AML-193 (cell line): Measurements from ENCODE around the gene BIRC2.

Experiments
- DNase-seq, 2 experiments: peaks; one replicate each; lab custom pipeline; 2025; lab: John Stamatoyannopoulos, UW

Gene BIRC2

DNA sequence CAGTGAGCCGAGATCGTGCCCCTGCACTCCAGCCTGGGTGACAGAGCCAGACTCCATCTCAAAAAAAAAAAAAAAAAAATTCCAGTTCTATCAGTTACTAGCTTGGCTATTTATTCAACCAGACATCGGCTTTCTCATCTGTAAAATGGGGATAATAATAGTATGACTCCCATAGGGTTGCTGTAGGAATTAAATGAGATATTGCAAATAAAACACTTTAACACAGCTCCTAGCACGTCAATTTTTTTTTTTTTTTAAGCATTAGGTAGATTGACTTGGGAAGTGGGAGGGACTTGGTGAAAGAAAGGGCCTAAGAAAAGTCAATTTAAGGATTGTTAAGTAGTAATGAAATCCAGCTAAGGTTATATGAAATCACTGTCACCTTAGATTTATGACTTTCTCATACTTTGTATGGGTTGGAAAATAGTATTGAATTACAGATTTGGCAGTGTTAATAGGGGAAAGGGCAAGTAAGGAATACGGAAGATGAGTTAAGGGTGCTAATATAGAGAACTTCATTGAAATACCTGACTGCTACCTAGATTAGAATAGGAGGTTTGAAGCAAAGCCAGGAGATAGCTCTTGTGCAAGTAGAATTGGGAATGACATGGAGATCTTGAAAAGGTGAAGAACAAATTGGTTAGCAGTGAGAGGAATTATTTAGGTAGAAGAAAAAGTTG is 28.8 kb downstream of the BIRC2 start:
- no peak for DNase-seq

DNA sequence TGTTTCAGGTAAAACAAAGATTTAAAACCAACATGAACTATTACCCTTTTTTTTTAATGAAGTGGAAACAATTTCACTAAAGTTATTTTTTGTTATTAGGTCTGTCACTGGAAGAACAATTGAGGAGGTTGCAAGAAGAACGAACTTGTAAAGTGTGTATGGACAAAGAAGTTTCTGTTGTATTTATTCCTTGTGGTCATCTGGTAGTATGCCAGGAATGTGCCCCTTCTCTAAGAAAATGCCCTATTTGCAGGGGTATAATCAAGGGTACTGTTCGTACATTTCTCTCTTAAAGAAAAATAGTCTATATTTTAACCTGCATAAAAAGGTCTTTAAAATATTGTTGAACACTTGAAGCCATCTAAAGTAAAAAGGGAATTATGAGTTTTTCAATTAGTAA is 30.9 kb downstream of the BIRC2 start:
- no peak for DNase-seq

DNA sequence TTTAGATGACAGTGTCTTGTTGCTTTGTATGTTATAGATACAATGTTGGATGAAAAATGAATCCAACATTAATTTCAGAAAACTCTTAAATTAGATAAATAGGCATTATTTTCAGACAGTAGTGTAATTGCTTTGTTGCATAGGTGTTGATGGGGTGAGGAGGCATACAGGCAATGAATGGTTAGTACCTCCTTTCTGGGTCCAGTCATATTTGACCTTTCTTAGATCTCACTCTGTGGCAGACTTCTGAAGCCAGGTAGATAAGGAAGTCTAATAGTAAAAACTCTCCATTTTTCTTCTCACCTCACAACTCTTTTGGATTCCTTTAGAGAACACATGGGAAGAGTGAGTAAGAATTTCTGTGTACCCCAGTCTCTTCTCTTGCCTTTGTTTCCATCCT is 31.8 kb downstream of the BIRC2 start:
- DNase-seq: no peak

DNA sequence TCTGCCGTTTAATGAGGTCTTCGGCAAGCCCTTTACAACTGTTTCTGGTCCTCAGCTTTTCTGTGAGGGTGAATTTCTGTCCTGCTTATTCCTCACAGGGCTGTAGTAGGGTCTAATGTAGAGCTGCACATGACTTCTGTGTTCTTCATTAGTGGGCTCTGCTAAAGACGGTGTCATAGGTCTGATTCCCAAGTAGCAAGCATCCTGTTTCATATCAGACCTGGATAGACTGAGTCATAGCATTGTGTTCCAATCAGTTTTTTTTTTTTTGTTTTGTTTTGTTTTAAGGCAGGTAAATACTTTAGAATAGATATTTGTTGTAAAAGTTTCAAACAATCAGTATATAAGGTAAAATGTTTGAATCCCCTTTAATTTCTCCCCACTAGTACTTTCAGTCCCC is 35.4 kb downstream of the BIRC2 start:
- DNase-seq: no peak

GRCh38 chr11:102383839-102384238 is 36.8 kb downstream of the BIRC2 start:
- no peak for DNase-seq

- no peak for DNase-seq
These were observed 37.5 kb downstream of the BIRC2 start for GRCh38 chr11:102384419-102385079.

- DNase-seq: no peak
These were observed 38.3 kb downstream of the BIRC2 start for GRCh38 chr11:102385085-102386007.

GRCh38 chr11:102386136-102386734 is 39.2 kb downstream of the BIRC2 start:
- no peak for DNase-seq

DNA sequence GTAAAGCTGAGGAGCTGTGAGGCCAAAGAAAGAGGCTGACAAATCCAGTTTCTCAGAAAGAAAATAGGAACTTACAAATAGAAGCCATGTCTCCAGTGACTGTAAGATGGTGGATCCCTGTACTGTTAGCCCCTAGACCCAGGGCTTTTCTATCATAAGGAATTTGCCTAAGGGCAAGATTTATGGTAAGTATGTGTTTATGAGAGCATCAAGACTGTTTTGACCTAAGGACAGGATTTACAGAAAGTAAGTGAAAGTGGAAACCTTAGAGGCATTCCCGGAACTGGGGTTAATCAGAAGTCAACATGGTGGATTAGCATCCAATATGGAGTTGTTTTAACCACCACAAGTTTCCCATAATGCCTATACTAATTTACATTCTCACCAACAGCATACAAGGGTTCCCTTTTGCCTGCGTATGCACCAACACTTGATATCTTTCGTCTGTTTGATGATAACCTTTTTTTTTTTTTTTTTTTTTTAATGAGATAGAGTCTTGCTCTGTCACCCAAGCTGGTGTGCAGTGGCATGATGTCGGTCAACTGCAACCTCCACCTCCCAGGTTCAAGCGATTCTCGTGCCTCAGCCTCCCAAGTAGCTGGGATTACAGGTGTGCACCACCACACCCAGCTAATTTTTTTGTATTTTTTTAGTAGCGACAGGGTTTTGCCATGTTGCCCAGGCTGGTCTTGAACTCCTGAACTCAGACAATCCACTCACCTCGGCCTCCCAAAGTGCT is 40.2 kb downstream of the BIRC2 start:
- no peak for DNase-seq

GRCh38 chr11:102389253-102389652 is 42.2 kb downstream of the BIRC2 start:
- DNase-seq: no peak

GRCh38 chr11:102390667-102391465 is 43.9 kb downstream of the BIRC2 start:
- DNase-seq: peak; percentile 70 to 73

DNA sequence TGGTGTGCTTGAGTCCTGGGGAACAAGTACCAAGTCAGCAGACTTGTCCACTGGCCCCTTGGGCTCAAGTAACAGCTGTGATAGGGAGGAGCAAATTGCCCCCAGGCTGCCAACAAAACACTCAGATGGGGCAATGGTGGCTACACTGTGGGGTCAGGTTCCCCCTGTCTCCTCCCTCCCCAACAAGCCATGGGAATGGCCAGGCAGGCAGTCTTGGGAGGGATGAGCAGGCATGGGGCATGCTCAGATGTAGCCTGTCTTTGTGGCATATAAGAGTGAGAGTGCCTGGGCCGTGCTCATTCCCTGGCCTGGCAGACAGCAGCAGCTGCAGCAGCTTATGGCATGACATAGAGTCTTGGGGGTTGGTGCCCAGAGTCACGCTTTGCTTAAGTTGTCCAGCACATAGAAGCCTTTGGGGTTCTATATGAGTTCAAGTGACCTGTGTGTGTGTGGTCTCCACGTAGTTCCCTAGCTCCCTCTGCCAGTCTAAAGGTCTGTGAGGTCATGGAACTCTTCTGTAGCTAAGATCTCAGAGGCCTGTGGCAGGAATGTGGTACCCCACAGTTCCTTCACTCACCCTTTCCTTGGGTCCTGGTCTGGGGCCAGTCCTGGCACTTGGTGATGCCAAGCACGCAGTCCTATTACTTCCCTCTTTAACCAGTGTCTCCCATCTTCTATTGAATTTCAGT is 44.7 kb downstream of the BIRC2 start:
- no peak for DNase-seq

GRCh38 chr11:102393272-102393730 is 46.3 kb downstream of the BIRC2 start:
- no peak for DNase-seq

GRCh38 chr11:102395720-102396393 is 48.8 kb downstream of the BIRC2 start:
- no peak for DNase-seq

DNA sequence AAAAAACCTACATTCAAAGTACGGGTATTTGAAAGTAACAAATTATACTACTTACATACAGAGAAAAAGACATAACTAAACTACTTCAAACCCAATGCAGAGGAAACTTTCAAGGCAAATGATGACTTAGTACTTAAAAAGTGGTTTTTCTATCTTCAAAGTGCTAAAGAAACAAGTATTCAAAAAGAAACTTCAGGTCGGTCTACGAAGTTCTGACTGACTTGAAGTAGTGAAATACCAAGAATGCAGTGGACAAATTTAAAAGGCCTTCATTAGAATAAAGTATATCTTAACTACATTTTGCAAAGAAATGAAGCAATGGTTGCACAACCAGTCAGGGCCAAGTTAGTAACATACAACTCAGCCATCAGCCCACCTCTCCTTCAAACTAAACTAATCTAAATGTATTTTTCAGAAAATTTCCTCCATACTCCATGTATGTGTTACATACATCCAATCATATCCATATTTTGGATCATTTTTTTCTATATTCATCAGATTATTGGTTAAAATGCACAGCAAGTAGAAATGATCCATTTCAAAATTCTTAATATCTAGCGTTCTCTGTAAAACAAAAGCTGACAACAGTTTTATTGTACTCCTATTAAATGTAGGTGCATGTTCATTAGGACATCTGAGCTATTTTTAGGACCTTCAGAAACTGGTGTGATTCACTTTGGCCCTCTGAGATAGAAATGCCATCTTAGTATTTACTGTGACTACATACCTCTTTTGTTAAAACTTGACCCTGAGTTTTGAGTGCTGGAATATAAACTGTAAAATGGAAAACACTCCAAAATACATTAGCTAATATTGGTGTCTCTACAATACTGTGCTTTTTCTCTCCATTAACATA is 49.9 kb downstream of the BIRC2 start:
- DNase-seq: no peak

DNA sequence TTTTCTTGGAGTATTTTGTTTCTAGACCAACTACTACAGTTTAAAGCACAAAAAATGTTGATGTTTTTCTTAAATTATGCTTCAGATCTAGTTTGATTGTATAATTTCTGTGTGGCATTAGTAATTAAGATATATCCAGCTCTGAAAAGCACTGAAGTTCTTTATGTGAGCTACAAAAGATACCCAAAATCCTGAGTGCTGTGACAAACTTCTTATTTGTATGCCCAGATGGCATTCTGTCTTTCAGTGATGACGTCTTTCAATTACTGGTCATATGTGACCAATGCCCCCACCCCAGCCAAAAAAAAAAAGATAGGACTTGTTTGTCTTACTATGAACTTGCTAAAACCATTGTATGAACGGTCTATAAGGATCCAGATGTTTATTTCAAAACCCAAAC is 51.3 kb downstream of the BIRC2 start:
- DNase-seq: no peak

DNA sequence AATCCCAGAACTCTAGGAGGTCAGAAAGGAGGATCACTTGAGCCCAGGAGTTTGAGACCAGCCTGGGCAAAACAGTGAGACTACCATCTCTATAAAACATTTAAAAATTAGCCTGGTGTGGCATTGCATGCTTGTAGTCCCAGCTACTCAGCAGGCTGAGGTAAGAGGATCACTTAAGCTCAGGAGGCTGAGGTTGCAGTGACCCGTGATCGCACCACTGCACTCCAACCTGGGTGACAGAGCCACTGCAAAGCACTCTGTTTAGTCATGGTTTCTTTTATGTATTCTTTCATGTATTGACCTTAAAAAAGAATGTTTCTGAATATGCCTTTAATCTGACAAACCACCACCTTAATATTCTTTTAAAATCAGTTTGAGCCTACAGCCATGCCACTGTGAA is 52.2 kb downstream of the BIRC2 start:
- no peak for DNase-seq

GRCh38 chr11:102400603-102401002 is 53.6 kb downstream of the BIRC2 start:
- no peak for DNase-seq

GRCh38 chr11:102401905-102402304 is 54.9 kb downstream of the BIRC2 start:
- DNase-seq: no peak
